ENCODE measurements around the gene SHROOM1. TPM values are rescaled to one million over a fixed set of nuclear protein-coding genes. Genes with fewer than 3 reads are reported as not detected.

SHROOM1 gene
- total RNA-seq: 1 to 10 TPM in 1 of 2 experiments, under 1 TPM in 1; 0.91 to 2.2 TPM

GRCh38 chr5:132830436-132831094, at the start of gene SHROOM1:
Gene SHROOM1, minus strand, starts transcription at chr5:132830647. Its CDS starts 4,507 bp downstream, at chr5:132826140.

GRCh38 chr5:132873119-132873929, 42.9 kb upstream of the SHROOM1 start, which contains the start of gene LEAP2:
Gene LEAP2, plus strand, starts transcription at chr5:132873668. Its CDS starts 27 bp downstream, at chr5:132873695.

GRCh38 chr5:132866342-132867045, 36.0 kb upstream of the SHROOM1 start, which contains the start of the genes GDF9 and UQCRQ:
Gene GDF9, minus strand, starts transcription at chr5:132866469. Its CDS starts 1,936 bp downstream, at chr5:132864533.
Gene UQCRQ, plus strand, starts transcription at chr5:132866642. Its CDS starts 240 bp downstream, at chr5:132866882.

GRCh38 chr5:132812781-132813598, 17.5 kb downstream of the SHROOM1 start, which contains the start of gene SOWAHA:
Gene SOWAHA, plus strand, starts transcription at chr5:132813302. Its CDS starts 320 bp downstream, at chr5:132813622.

GRCh38 chr5:132777209-132778069, 53.0 kb downstream of the SHROOM1 start, which contains the start of gene SEPTIN8:
Gene SEPTIN8, minus strand, starts transcription at chr5:132777239. Its CDS starts 102 bp downstream, at chr5:132777137.

Other genes starting within 250 kb of the SHROOM1 start
- 1 to 10 TPM; 2.7 to 4.9 TPM for gene IL13, start 172.5 kb downstream of the SHROOM1 start, total RNA-seq
- 1 to 10 TPM in 1 of 2 experiments, under 1 TPM in 1; 0.55 to 1.2 TPM for gene IL4, start 156.7 kb downstream of the SHROOM1 start, total RNA-seq
- gene KIF3A, start 93.1 kb downstream of the SHROOM1 start, total RNA-seq: 1 to 10 TPM; 7.9 to 9.8 TPM
- gene CCNI2, start 83.2 kb downstream of the SHROOM1 start, total RNA-seq: 1 to 10 TPM; 7.7 to 8.4 TPM
- 10 to 100 TPM; 18.0 to 19.2 TPM for gene SEPTIN8, start 53.4 kb downstream of the SHROOM1 start, total RNA-seq
- gene SOWAHA, start 17.3 kb downstream of the SHROOM1 start, total RNA-seq: not detected
- under 1 TPM; 0.50 to 0.75 TPM for gene GDF9, start 35.8 kb upstream of the SHROOM1 start, total RNA-seq
- 100 to 1,000 TPM; 251 to 263 TPM for gene UQCRQ, start 36.0 kb upstream of the SHROOM1 start, total RNA-seq
- gene LEAP2, start 43.0 kb upstream of the SHROOM1 start, total RNA-seq: 1 to 10 TPM; 2.9 to 4.0 TPM
- gene AFF4, start 133.0 kb upstream of the SHROOM1 start, total RNA-seq: 10 to 100 TPM; 31.5 to 34.8 TPM
- 10 to 100 TPM; 27.3 to 29.6 TPM for gene ZCCHC10, start 195.9 kb upstream of the SHROOM1 start, total RNA-seq
- 10 to 100 TPM; 76.8 to 79.5 TPM for gene HSPA4, start 221.4 kb upstream of the SHROOM1 start, total RNA-seq